ENCODE measurements around the gene MRPS10.

MRPS10 gene

DNA sequence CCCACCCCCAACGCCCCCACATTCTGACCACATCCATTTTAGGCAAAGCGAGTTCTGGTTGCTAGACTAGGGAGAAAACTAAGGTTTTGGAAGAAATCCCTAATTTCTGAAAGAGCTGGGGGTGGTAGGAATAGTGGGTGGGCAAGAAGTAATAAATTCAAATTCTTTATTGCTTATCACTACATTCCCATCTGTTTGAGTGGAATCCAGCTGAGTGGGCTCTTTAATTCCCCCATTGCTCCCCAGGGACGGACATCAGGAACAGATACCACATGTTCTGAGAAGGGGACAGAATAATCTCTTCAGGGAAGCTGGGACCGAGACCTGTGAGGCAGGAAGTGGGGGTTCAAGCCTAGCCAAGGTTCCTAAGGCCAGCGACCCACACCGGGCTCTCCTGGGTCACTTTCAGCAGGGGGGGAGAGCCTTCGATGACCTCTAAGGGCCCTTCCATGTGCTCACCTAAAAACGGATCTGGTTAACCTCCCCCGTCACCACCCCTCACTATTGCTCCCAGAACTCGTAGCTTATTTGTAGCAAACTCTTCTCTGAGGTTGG lies 42.3 kb upstream of the MRPS10 start:
- TF ChIP-seq, protein P1, sequence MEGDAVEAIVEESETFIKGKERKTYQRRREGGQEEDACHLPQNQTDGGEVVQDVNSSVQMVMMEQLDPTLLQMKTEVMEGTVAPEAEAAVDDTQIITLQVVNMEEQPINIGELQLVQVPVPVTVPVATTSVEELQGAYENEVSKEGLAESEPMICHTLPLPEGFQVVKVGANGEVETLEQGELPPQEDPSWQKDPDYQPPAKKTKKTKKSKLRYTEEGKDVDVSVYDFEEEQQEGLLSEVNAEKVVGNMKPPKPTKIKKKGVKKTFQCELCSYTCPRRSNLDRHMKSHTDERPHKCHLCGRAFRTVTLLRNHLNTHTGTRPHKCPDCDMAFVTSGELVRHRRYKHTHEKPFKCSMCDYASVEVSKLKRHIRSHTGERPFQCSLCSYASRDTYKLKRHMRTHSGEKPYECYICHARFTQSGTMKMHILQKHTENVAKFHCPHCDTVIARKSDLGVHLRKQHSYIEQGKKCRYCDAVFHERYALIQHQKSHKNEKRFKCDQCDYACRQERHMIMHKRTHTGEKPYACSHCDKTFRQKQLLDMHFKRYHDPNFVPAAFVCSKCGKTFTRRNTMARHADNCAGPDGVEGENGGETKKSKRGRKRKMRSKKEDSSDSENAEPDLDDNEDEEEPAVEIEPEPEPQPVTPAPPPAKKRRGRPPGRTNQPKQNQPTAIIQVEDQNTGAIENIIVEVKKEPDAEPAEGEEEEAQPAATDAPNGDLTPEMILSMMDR (conservative IDR thresholded peaks at IDR 0.05) = no peak
- H3K27ac ChIP-seq = no peak overlapping the region

DNA sequence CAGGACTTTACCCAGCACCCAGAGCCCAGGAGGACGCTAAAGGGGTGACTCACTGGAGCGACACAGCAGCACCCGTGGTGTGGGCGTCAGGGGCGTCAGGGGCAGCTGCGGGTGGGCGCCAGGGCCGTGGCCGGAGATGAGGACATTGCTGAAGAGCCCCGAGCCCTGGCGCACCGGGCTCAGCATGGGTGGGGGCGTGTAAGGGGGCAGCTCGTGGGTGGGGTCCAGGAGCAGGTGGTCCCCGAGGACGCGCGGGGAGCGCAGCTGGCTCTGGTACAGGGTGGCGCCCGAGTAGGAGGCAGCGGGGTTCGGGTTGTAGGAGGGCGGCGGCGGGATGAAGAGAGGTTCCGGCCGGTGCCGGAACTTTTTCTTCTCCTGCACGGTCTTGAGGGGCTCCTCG lies 41.6 kb upstream of the MRPS10 start:
- TF ChIP-seq, protein P1 (conservative IDR thresholded peaks at IDR 0.05) = no peak
- H3K27ac ChIP-seq = no peak overlapping the region

DNA sequence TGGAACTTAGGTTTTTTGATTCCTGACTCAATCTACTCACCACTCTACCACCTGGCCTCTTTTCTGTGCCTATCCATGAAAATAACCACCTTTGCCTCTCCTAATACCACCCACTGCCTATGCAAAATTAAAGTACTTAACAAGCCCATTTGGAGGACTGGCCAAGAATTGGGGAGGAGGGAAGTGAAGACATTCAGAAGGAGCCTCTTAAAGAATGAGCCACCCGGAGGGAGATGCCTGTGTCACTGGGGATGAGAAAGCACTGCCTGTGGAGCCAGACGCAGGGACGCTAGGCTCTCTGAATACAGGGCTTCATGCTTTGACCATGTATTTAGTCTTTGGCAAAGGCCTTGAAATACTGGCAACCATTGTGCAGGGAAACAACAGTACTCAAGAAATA lies 40.0 kb upstream of the MRPS10 start:
- TF ChIP-seq, protein P1 (conservative IDR thresholded peaks at IDR 0.05) = no peak
- no peak overlapping the region for H3K27ac ChIP-seq

DNA sequence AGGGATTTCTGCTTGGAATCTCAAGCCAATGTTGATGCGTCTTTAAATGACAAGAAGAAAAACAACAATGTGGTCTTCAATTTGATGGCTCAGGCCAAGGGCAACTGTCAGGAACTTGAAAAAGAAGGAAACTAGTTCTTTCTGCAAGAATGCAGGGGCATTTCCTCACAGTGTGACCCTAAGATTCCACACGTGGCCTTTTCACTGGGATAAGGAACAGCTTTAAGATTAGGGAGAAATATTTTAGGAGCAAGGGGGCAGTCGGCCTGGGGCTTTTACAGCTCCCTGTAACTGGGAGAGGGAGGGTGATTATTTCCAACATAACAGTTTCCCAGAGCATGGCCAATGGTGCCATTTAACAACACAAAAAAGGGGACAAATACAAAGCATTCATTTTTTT lies 39.4 kb upstream of the MRPS10 start:
- TF ChIP-seq, protein P1 (conservative IDR thresholded peaks at IDR 0.05) = no peak
- no peak overlapping the region for H3K27ac ChIP-seq

DNA sequence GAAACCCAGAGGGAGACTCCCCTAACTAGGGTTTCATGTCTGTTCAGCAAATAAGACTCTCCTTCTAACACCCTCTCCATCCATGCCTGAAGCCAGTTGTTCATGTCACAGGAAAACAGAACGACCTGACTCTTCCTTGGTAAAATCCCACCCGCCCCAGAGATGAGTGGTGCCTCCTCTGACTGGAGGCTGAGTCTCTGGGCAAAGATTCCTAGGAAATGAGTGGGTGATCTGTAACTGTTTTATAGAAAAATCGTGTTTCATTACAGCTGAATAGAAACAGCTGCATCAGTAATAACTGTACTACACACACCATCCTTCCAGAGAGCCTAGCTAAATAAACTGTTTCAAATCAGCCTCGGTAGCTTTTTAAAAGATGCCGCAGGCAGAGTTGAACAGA lies 37.4 kb upstream of the MRPS10 start:
- no peak overlapping the region for H3K27ac ChIP-seq
- TF ChIP-seq, protein P1 (conservative IDR thresholded peaks at IDR 0.05) = no peak

DNA sequence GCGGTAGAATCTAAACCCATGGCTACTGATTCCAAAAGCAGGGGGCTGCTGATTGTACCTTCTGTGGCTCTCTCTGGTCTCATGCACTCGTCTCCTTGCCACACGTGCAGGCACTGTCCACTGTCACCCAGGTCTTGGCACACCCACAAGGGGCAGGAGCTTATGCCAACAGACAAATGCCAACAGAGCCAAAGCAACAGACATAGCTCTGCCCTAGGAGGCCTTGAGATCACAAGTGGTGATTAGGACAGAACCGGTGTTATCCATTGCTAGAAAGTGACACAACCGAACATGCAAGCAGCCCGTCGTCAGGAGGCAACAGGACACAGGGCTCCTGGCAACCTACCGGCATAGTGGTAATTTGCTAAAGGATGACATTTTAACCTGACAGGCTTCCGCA lies 36.8 kb upstream of the MRPS10 start:
- no peak overlapping the region for H3K27ac ChIP-seq
- TF ChIP-seq, protein P1 (conservative IDR thresholded peaks at IDR 0.05) = no peak

DNA sequence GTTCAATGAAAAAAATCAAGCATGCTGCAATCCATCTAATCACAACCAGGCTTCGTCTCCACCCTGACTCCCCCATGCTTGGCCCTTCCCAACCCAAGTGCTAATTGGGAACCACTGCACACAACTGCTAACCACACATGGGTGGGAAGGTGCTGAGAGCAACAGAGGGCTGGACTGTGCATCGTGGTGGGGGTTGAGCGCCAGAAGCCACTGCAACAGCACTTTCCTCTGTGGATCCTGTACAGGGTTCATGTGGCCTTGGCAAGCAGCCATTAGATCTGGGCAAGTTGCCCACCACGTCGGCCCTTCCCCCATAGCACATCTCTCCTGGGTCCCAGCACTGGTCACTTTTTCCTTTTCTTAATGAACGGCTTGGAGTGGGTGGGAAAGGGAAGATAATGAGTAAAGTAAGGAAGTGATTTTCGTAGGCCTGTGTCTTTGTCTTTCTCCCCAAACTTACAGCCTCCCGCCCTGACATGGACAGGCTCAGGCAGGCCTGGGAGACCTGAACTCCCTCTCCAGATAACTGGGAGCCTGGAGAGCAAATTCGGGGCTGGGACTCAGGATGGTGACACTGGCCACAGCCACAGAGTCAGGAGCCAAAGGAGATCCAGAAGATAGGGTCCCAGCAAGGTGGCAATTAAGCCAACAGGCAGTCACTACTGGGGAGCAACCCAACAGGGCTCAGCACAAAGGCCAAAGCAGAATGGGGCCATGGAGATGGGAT lies 34.4 kb upstream of the MRPS10 start:
- TF ChIP-seq, protein P1 (conservative IDR thresholded peaks at IDR 0.05) = no peak
- H3K27ac ChIP-seq = peak overlapping the region; percentile 36
